Common myeloid progenitor, CD34-positive (primary cell): ENCODE data around the gene DDX39A.

Source experiments
- CTCF ChIA-PET: fragments of 350-600 bp; sonication (Branson Sonifier 250); formaldehyde crosslinking; loops from one replicate; lab custom pipeline; 2021; ENCODE audit warnings: antibody characterized with exemption; lab: Charles Lee
- POLR2A ChIA-PET: fragments of 350-600 bp; sonication (Branson Sonifier 250); formaldehyde crosslinking; loops from one replicate; lab custom pipeline; 2021; ENCODE audit warnings: antibody characterized with exemption; lab: Charles Lee
- DNase-seq, 3 donors: peaks; one replicate each; pipeline versions ENCODE4 v3.0.0 to v3.0.0-alpha.2; 2013
- H3K27ac ChIP-seq, 2 experiments: 1 replicate in 1 of 2; 2 replicates in 1 of 2; pipeline ENCODE4 v1.7.0; 2013; ENCODE audit warnings: inconsistent platforms in 2 of 2, low read length in 2 of 2, mild to moderate bottlenecking in 2 of 2, low read depth in 1 of 2, moderate library complexity in 1 of 2; ENCODE audit not compliant: severe bottlenecking in 2 of 2, insufficient read depth in 1 of 2, poor library complexity in 1 of 2
- H3K27me3 ChIP-seq, 5 experiments: replicated peaks in 2 of 5; 1 replicate in 3 of 5; 2 replicates in 2 of 5; pipeline versions ENCODE4 v1.6.1 to v1.7.0; 2013; ENCODE audit warnings: low read length in 4 of 5, mild to moderate bottlenecking in 2 of 5, moderate library complexity in 2 of 5, inconsistent platforms in 1 of 5; ENCODE audit not compliant: insufficient read depth in 5 of 5, control insufficient read depth in 4 of 5
- H3K36me3 ChIP-seq, 4 experiments: 1 replicate in 2 of 4; 2 replicates in 2 of 4; pipeline versions ENCODE4 v1.6.1 to v1.7.0; 2013; ENCODE audit warnings: low read length in 3 of 4, control low read depth in 1 of 4, mild to moderate bottlenecking in 1 of 4; ENCODE audit not compliant: control insufficient read depth in 4 of 4, insufficient read depth in 4 of 4
- H3K4me1 ChIP-seq, 4 experiments: 1 replicate in 3 of 4; 2 replicates in 1 of 4; pipeline versions ENCODE4 v1.6.1 to v1.7.1; 2013; ENCODE audit warnings: low read length in 3 of 4, mild to moderate bottlenecking in 3 of 4, control low read depth in 1 of 4, inconsistent platforms in 1 of 4, moderate library complexity in 1 of 4; ENCODE audit not compliant: control insufficient read depth in 4 of 4, insufficient read depth in 4 of 4; ENCODE audit errors: control extremely low read depth in 1 of 4
- H3K4me3 ChIP-seq, 7 experiments: 1 replicate in 4 of 7; 2 replicates in 3 of 7; pipeline versions ENCODE4 v1.5.1 to v1.7.0; 2013; ENCODE audit warnings: mild to moderate bottlenecking in 7 of 7, low read length in 6 of 7, moderate library complexity in 6 of 7, inconsistent platforms in 2 of 7, low read depth in 2 of 7, control low read depth in 1 of 7; ENCODE audit not compliant: insufficient read depth in 4 of 7, control insufficient read depth in 1 of 7; ENCODE audit errors: extremely low read depth in 1 of 7
- H3K9me3 ChIP-seq, 5 experiments: 1 replicate in 4 of 5; 2 replicates in 1 of 5; pipeline versions ENCODE4 v1.6.1 to v1.7.1; 2013; ENCODE audit warnings: low read length in 4 of 5, mild to moderate bottlenecking in 2 of 5, inconsistent platforms in 1 of 5, low read depth in 1 of 5, moderate library complexity in 1 of 5; ENCODE audit not compliant: control insufficient read depth in 4 of 5, insufficient read depth in 2 of 5; ENCODE audit errors: control extremely low read depth in 1 of 5
- WGBS: methylation state at CpG from one replicate; pipeline ENCODE4 v1.1.5; 2013; ENCODE audit not compliant: insufficient coverage; 5-methylcytosine and 5-hydroxymethylcytosine counted together

Gene DDX39A

DNA sequence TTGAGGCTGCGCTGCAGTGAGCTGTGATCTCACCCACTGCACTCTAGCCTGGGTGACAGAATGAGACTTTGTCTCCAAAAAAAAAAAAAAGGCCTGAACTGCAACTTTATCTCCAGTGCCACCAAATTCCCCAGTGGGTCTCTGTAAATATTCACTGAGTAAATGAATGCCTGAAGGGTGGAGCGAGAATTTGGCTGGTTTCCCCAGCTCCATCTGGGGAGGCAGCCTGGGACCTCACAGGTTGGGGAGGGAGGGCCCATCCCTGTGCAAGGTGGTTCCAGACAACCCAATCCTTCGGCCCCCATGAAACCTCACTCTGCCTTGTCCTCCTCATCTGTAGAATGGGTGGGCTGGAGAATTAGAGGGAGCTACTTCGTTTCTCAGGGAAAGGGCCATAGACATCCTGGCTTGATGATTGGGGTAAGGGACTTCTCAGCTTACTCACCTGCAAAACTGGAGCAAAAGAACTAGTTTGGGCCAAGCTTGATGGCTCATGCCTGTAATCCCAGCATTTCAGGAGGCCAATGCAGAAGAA, 9.8 kb upstream of the DDX39A start:
- POLR2A ChIA-PET = no interaction called here
- H3K27ac ChIP-seq = no peak overlapping the region
- 100% methylated on average over 1 of the region's 4 CpGs for WGBS
- peaks cover 0 to 15% (median 14%) of the 10 kb centered on the region in 4 experiments for H3K4me1 ChIP-seq
- H3K36me3 ChIP-seq = no peaks in the 10 kb centered on the region
- DNase-seq = no peak
- CTCF ChIA-PET = interaction anchor here (0.5 to 1.7 kb wide), 10 partner anchors 9 to 294 kb away, joined by 3 to 6 read pairs (median 3); partner anchors contain the start of gene DDX39A
- H3K9me3 ChIP-seq = no peaks in the 10 kb centered on the region
- no peaks in the 10 kb centered on the region for H3K27me3 ChIP-seq
- H3K4me3 ChIP-seq = no peak overlapping the region

- ChIA-PET POLR2A (no interaction called here), CTCF (interaction anchor here (1.5 kb wide), 1 partner anchor 53 kb away, joined by 3 read pairs; no protein-coding TSS in a partner anchor)
- no peaks in the 10 kb centered on the region for H3K27me3 ChIP-seq
- no peaks in the 10 kb centered on the region for H3K36me3 ChIP-seq
- no peak overlapping the region for H3K27ac ChIP-seq
- H3K9me3 ChIP-seq = no peaks in the 10 kb centered on the region
- H3K4me1 ChIP-seq = peaks cover 0 to 8% (median 6%) of the 10 kb centered on the region in 4 experiments
- DNase-seq = no peak
- no peak overlapping the region for H3K4me3 ChIP-seq
- 100% methylated on average over 1 of the region's 2 CpGs for WGBS
Observed at GRCh38 chr19:14427461-14427860, 8.3 kb upstream of the DDX39A start.

GRCh38 chr19:14425696-14426138, 6.6 kb upstream of the DDX39A start:
- Histone ChIP-seq H3K9me3 (no peaks in the 10 kb centered on the region), H3K36me3 (no peaks in the 10 kb centered on the region), H3K4me3 (no peak overlapping the region), H3K4me1 (peaks cover 0 to 3% (median 1%) of the 10 kb centered on the region in 4 experiments), H3K27ac (no peak overlapping the region), H3K27me3 (no peaks in the 10 kb centered on the region)
- POLR2A ChIA-PET = no interaction called here
- 92% methylated on average over 5 of the region's 7 CpGs for WGBS
- CTCF ChIA-PET = interaction anchor here (1.0 kb wide), 1 partner anchor 56 kb away, joined by 3 read pairs; no protein-coding TSS in a partner anchor
- DNase-seq = no peak

GRCh38 chr19:14418856-14419105, 360 bp downstream of the DDX39A start:
- H3K4me1 ChIP-seq = peaks cover 2 to 37% (median 31%) of the 10 kb centered on the region in 4 experiments
- CTCF ChIA-PET = interaction anchor here (0.6 to 3.3 kb wide), 3 partner anchors 11 to 370 kb away, joined by 4 to 14 read pairs (median 4); no protein-coding TSS in a partner anchor
- H3K27me3 ChIP-seq = no peaks in the 10 kb centered on the region
- no peaks in the 10 kb centered on the region for H3K9me3 ChIP-seq
- peaks cover 0 to 27% (median 5%) of the 10 kb centered on the region in 4 experiments for H3K36me3 ChIP-seq
- peak in 1 of 3 donors; percentile 89 for DNase-seq
- POLR2A ChIA-PET = interaction anchor here (0.6 kb wide), 1 partner anchor 12 kb away, joined by 4 read pairs; no protein-coding TSS in a partner anchor
- peak overlapping the region; percentile 88 to 96 for H3K27ac ChIP-seq
- H3K4me3 ChIP-seq = peak overlapping the region; percentile 37 to 94 (median 81)
- under 1% methylated on average over 23 of the region's 23 CpGs for WGBS

DNA sequence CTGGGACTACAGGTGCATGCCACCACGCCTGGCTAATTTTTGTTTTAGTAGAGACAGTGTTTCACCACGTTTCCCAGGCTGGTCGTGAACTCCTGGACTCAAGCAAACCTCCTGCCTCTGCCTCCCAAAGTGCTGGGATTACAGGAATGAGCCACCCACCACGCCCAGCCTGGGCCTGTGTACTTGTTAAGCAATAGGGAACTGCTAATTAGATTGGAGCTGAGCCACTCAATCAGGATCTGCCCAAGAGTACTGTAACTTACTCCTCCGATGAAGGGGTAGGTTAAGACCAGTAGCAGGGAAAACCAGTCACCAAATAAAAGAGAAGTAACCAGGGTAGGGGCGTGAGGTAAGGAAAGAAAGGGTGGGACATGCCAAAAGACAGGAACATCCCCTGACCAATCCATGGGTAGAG, 2.3 kb downstream of the DDX39A start:
- Histone ChIP-seq H3K27ac (peak overlapping the region in 1 of 2 experiments; percentile 49), H3K4me3 (peak overlapping the region in 4 of 7 experiments; percentile 4 to 48 (median 24)), H3K27me3 (no peaks in the 10 kb centered on the region), H3K4me1 (peaks cover 2 to 34% (median 30%) of the 10 kb centered on the region in 4 experiments), H3K36me3 (peaks cover 4 to 46% (median 20%) of the 10 kb centered on the region in 4 experiments), H3K9me3 (no peaks in the 10 kb centered on the region)
- 67% methylated on average over 5 of the region's 6 CpGs for WGBS
- peak in 1 of 3 donors; percentile 42 for DNase-seq
- ChIA-PET POLR2A (interaction anchor here (0.6 kb wide), 1 partner anchor 277 kb away, joined by 7 read pairs; no protein-coding TSS in a partner anchor), CTCF (interaction anchor here (1.3 to 3.3 kb wide), 2 partner anchors 11 to 15 kb away, joined by 4 to 19 read pairs; no protein-coding TSS in a partner anchor)

GRCh38 chr19:14414926-14415690, 4.0 kb downstream of the DDX39A start:
- no peak overlapping the region for H3K27ac ChIP-seq
- CTCF ChIA-PET = interaction anchor here (1.2 to 3.3 kb wide), 4 partner anchors 9 to 279 kb away, joined by 3 to 19 read pairs (median 10); partner anchors contain the start of gene ASF1B
- 98% methylated on average over 4 of the region's 8 CpGs for WGBS
- POLR2A ChIA-PET = interaction anchor here (0.6 to 0.9 kb wide), 2 partner anchors 9 to 279 kb away, joined by 3 to 4 read pairs; partner anchors contain the start of gene ASF1B
- peak in 1 of 3 donors; percentile 40 for DNase-seq
- H3K36me3 ChIP-seq = peaks cover 8 to 64% (median 33%) of the 10 kb centered on the region in 4 experiments
- H3K4me1 ChIP-seq = peaks cover 2 to 33% (median 30%) of the 10 kb centered on the region in 4 experiments
- H3K27me3 ChIP-seq = no peaks in the 10 kb centered on the region
- H3K9me3 ChIP-seq = no peaks in the 10 kb centered on the region
- H3K4me3 ChIP-seq = no peak overlapping the region
